Rectal smooth muscle tissue (tissue), 1 donor: ENCODE results near the gene LPAR2.

ENCODE experiments used
- H3K27ac ChIP-seq: one replicate; pipeline ENCODE4 v1.7.0; 2013; ENCODE audit warnings: low read depth, low read length, inconsistent platforms
- H3K27me3 ChIP-seq: one replicate; pipeline ENCODE4 v1.7.0; 2013; ENCODE audit warnings: low read length; ENCODE audit not compliant: control insufficient read depth, insufficient read depth
- H3K36me3 ChIP-seq: one replicate; pipeline ENCODE4 v1.7.0; 2013; ENCODE audit warnings: low read length; ENCODE audit not compliant: control insufficient read depth, insufficient read depth
- H3K4me1 ChIP-seq: one replicate; pipeline ENCODE4 v1.7.0; 2013; ENCODE audit warnings: low read length; ENCODE audit not compliant: control insufficient read depth, insufficient read depth
- H3K4me3 ChIP-seq: one replicate; pipeline ENCODE4 v1.7.0; 2013; ENCODE audit warnings: low read length
- H3K9ac ChIP-seq: one replicate; pipeline ENCODE4 v1.7.0; 2013; ENCODE audit warnings: low read length

LPAR2 gene

DNA sequence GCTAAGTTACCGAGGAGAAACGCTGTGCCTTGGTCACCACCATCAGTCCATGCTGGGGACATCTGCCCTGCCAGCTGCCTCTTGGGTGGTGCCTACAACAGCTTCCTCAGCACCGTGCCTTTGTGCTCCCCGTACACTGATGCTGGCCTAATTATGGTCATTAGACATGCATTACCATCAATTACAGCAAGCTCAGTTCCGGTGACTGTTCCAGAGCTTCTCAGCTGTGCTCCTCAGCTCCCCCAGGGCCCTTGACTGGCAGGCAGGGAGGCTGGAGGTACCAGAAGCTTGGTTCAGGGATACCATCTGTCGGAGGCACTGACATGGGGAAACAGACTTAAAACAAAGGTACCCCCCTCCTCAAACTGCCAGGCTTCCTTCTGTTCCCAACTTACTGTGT is 49.8 kb downstream of the LPAR2 start:
- no peak overlapping the region for H3K27ac ChIP-seq
- no peaks in the 10 kb centered on the region for H3K36me3 ChIP-seq
- no peaks in the 10 kb centered on the region for H3K27me3 ChIP-seq
- H3K4me1 ChIP-seq = no peaks in the 10 kb centered on the region
- no peak overlapping the region for H3K4me3 ChIP-seq
- H3K9ac ChIP-seq = no peak overlapping the region

DNA sequence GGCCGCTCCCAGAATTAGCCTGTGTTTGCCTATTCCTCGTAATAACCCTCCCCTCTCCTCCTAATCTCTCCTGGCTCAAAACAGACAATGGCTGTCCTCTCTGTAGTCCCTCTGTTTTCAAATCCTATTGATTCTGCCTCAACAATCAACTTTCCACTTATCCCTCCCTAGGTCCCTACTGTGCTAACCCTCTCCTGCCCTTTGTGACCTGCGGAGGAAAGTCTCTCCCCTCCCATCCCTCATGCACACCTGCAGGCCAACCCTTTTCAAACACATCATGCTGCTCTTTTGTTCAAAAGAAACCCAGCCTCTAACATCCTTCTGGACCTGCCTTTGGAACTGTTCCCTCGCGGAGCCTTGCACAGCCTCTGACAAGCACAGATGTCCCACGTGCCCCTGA is 52.6 kb downstream of the LPAR2 start:
- no peak overlapping the region for H3K4me3 ChIP-seq
- no peaks in the 10 kb centered on the region for H3K36me3 ChIP-seq
- H3K27me3 ChIP-seq = no peaks in the 10 kb centered on the region
- H3K9ac ChIP-seq = no peak overlapping the region
- no peak overlapping the region for H3K27ac ChIP-seq
- H3K4me1 ChIP-seq = no peaks in the 10 kb centered on the region
